ENCODE results near the gene JADE3.

Gene JADE3

DNA sequence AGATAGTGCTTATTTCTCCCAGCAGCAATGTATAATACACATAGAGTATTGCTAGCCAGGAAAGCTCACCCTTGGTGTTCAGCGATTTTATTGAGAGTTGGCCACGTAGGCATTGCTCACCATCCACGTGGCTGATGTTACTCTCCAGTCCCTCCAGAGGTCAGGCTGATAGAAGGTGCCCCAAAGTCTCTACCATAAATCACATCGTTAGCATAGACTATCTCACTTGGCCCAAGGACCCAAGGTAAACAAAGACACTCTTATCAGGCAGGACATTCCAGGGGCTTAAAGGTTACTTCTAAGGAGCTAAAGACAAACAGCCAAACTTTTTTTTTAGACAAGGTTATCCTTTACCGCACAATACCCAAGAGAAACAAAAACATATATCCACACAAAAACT, 135.8 kb downstream of the JADE3 start:
- DNase-seq, result no peak

DNA sequence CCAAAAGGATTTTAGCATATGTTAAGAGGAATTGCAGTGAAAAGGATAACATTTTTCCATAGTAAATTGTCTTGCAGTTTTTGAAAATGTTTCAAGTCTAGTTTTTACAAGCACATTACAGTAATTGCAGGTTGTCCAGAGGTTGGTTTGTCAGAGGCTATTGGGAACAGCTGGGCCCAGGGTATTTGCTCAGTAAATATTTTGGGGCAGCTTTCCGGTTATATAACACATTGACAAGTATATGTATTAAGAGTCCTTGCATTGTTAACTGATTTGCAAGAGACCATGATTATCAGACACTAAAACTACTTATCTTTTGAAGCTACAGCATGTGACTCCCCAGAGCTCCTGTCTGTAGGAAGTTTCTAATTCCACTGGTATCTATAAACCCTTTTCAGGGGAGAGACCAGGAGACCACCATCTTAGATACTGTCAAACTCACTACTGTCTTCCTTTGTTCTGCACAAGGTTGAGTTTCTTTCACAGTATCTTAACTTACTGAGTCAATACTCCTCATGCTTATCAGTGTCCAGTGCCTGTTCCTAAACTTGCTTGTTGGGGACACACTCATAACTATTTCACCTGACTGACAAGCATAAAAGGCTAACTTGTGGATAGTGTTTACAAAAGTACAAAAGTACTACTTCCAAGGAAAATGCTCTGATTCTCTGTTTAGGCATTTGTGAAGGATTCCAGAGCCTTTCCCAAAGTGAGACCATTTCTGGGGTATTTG, 147.1 kb downstream of the JADE3 start:
- no peak for DNase-seq

DNA sequence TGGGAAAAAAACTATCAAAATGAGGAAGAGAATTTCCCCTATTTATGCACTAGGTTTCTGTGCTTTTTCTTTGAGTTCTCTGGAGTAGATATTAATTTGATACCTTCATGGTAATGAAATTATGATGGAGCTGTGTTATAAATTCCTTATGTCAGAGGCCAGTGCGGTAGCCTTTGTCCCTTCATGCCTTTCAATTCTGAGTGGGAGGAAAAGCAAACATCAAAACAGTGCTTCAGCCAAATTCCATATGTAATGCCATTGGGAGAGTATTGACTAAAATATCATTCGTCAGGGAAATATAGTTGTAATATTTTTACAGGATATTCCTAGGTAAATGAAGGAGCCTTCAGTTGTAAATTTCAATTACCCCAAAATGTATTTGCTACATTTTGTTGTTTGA, 148.5 kb downstream of the JADE3 start:
- DNase-seq, result no peak

DNA sequence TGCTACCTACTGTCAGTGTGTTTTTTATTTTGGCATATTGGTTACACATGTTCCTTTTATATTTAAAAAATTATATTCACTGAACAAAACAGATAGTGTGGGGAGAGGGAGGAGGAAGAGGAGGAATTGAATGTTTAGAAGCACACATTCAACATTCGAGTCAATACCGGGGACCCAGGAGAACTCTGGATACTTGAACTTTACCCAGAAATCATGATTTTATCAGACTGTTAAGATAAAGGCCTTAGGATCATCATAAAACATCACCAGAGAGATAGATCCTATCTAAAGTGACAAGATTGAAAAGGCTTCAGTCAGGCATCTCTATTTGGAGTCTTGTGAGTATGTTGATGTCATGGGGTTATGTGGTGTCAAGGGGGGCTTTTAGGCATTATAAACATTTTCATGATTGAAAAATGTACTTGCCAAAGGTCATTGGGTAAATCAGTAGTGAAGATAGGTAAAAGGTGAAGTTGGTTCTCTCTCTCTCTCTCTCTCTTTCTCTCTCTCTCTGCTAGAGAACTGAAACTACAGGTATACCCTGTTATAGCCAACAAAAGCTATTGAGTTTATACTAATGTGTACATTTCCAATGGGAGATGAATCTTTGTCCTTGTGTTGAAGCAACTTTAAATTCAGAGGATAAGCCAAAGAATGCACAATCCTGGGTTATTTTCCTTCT, 149.2 kb downstream of the JADE3 start:
- DNase-seq, result no peak

DNA sequence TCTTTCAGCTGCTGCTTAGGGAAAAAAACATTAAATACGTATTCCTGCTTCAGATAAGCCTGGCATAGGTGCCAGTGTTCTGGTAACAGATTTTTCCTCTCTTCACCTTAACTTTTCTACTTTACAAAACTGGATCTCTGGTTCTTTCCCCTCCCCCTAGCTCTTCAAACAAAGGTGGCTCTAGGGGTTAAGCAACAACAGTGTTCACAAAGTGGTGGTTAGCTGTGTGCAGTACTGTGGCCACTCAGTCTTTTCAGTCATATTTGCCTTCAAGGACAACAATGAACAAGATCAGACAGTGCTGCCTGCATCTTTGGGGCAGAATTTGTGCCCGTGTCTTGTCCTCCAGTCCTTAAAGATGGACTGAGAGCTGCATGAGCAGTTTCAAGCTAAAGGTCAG, 151.0 kb downstream of the JADE3 start:
- DNase-seq, result no peak

DNA sequence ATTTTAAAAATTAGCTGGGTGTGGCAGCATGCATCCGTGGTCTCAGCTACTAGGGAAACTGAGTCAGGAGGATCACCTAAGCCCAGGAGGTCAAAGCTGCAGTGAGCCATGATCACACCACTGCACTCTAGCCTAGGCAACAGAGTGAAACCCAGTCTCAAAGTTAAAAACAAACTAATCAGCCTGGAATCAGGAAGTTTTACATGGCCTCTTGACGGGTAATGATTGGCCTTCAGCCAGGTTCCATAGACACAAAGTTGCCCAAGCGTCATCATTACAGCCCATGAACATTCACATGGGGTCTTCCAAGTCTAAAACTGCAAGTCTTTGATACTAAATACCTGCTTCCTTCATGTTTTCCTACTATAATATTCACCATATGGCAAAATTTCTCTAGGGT, 156.0 kb downstream of the JADE3 start:
- no peak for DNase-seq

DNA sequence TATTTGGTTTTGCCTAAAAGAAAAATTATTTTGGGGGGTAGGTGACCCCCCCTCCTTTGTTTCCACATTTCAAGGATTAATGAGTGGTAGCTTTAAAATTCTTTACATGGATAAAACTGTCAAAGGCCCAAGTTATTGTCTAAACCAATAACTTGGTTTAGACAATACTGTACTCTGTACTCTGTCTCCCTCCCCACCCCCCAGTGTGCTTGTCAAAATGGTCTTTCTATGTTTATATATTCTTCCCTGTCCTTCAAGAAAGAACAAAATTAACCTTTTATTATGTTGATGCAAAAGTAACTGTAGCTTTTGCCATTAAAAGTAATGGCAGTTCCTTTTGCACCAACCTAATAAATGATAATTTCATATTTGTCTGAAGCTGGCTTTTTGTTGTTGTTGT, 156.5 kb downstream of the JADE3 start:
- DNase-seq, result no peak

DNA sequence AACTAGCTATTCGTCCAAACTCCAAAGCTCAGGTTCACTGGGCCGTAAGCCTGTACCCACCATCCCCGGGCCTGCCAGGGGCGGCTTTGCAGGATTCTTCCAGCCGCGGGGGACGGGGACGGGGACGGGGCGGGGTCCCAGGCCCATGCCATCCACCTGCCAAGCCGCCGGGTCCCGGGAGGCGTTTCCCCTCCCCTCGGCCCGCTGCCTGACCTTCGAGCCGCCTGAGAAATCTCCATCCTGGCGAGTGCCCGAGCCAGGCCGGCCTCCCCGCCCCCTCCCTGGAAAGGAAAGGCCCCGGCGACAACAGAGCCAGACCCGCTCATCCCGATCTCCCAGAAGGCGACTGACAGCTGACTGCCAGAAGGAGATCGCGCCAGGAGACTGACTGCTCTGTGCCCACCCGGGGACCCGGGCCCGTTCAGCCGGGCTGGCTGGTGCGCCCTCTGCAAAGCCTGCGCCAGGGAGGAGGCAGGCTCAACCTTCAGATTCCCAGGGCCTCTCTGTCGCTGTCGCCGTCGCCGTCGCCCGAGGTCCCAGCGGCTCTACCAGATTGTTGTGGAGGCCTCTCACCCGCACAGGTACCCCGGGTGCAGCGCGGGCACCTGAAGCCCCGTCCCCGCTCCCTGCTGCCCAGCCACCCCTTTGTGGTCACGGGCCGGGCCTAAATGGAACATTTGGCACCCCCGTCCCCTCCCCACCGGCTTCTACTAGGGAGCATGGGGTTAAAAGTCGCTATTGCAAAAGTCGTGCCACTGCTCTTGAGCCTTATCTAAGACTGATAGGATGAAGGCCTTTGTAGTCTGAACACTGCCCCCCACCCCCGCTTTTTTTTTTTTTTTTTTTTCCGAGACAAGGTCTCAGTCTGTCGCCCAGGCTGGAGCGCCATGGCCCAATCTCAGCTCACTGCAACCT, 166.2 kb downstream of the JADE3 start, which contains the start of gene RGN:
Gene RGN, plus strand, starts transcription at position 315 of the 915 bp plus-strand sequence. CDS start 2,702 bp downstream, outside the sequence.
- DNase-seq, result no peak

DNA sequence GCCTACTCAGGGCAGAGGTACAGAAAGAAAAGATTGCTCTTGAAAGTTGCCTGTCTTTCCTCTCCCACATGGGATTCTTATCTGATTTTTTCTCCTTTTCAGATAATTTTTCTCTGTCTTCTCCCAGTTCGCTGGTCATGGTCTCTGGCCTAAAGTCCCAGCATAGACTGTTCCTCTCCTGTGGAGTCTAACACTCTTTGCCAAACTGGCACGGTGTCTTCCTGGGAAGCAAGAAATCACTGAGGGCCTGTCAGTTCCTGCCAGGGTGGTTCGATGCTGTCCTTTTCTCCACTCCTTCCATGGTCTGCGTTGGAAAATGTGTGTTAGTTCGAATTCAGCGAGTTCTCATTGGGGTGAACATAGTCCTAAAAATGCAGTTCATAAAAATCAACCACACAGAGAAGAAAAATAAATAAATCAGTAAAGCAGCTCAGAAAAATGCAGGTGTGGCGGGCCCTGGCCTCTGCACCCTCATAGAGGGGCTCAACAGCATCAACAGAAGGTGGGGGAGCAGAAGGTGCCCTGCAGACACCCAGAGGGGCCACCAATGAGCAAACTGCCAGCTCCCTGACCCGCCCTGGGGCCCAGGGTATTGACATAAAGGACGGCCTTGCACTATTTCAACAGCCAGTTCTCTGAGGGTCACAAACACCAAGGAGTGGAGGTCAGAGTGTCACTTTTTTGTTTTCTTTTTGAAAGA, 168.1 kb downstream of the JADE3 start:
- DNase-seq, result no peak

DNA sequence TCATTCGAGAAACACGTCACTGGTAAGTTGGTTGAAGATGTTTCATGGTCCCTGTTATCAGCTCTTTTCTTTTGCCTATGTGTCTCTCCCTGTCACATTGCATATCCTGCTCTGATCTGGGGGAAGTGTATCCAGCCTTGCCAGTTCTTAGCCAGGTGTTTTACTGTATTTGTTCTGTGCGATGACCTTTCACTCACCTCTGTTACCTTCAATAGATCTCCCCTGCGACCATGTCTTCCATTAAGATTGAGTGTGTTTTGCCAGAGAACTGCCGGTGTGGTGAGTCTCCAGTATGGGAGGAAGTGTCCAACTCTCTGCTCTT, 168.7 kb downstream of the JADE3 start:
- no peak for DNase-seq

DNA sequence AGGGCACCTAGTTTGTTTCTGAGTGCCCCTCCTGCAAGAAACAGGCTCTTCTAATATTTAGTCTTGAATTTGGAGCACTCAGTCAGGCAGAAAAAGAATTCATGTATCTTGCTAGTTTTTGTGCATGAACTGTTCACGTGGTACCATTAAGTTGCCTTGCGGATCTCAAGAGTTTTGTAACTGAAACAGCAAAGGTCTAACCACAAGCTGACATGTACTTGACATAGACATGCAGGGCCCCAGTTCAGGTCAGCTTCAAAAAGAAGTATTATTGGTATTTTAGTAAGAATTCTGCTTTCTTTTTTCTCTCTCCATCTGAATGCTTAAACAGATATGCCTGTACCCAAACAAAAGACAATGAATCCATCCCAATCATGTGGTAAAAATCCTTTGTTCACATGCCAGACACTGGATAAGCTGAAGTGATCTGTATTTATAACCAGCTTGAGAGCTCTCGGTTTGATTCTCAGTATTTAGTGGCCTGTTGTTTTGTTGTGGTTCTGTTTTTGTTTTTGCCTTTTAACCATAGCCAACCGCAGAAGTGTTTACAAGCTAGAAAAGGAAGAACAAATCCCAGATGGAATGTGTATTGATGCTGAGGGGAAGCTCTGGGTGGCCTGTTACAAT, 179.0 kb downstream of the JADE3 start:
- DNase-seq, result no peak

DNA sequence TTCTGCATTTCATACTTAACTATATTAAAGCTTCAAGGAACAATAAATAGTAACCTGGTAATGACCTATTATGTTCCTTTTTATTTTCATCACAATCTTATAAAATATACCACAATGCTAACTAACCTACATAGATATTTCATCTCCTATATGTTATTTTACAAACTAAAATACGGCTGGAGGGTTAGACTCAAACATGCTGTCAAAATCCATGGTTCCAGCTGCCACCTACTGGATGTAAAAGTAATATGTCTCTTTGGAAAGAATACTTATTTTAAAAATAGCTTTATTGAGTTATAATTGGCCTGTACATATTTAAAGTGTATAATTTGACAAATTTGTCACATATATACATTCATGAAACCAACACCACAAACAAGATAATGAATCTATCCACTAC, 181.0 kb downstream of the JADE3 start:
- DNase-seq, result peak; percentile 6

DNA sequence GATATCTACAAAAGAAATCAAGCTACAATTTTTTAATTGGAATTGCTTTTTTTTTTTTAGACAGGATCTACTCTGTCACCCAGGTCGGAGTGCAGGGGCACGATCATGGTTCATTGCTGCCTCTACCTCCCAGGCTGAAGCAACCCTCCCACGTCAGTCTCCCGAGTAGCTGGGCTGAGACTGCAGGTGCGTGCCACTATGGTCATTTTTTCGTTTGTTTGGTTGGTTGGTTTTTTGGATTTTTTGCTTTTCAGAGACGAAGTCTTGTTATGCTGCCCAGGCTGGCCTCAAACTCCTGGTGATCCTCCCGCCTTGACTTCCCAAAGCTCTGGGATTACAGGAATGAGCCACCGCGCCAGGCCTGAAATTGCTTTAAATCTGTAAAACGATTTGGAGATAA, 181.6 kb downstream of the JADE3 start:
- no peak for DNase-seq

DNA sequence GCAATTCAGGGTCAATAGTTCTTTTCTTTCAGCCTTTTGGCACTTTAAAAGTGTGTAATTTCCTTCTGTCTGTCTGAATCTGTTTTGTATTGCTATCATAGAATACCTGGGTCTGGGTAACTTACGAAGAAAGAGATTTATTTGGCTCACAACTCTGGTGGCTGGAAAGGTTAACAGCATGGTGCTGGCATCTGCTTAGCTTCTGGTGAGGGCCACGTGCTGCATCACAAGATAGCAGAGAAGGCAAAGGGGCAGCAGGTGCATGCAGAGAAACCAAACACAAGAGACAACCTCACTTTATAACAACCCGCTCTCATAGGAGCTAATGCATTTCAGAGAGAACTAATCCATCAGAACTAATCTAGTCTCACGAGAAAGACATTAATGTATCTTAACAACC, 184.8 kb downstream of the JADE3 start:
- DNase-seq, result no peak

DNA sequence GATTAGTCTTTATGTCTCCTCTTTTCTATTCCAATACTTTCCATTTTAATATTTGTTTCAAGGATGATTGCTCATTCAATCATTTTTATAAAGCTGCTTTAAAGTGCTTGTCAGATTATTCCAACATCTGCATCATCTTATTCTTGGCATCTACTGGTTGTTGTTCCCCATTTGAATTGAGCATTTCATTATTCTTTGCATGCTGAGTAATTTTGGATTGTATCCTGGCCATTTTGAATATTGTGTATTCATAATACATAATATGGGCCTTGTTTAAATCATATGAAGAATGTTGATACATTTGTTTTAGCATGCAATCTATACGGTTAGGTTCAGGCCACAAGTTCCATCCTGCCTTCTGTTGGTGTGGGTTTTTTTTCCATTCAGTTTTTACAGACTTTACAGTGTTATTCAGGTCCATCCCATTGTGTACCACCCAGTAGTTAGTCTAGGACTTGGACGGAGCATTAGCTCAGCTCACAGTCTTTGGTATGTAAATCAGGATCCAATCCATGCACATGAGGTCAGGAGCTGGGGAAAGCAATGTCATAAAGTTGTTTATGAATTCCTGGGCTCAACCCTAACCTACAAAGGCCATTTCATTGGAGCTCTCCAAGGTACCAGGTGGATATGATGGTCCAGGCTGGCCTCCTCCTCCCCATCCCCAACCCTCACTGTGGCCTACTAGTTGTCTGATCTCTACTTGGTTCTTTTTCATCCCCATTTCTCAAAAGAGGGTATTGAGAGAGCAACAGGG, 186.3 kb downstream of the JADE3 start:
- no peak for DNase-seq

DNA sequence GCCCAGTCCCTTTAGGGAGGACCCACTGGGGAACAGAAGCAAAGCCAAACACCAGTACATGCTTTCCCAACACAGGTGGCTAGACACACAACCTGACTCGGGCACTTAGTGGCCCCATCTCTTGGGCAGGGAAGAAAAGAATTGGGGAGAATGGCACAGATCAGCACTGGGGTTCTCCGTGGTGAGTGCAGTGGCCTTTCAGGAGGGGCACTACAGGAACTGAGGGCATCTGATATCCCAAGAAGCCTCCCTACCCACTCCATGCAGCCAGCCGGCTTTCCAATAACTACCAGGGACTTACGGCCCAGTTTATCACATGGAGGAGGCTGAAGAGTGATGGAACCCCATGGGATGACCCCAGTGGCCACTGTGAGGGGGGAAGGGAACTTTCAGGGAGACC, 189.0 kb downstream of the JADE3 start:
- no peak for DNase-seq
